OCI-LY3 (cell line): ENCODE data around the gene EIF4EBP2.

Experiments used
- EZH2phosphoT487 ChIP-seq: fragments of 200-600 bp; shearing (Covaris generic); IDR thresholded peaks from 2 replicates; pipeline ENCODE4 v1.6.1; 2018; ENCODE audit warnings: antibody characterized with exemption, mixed run types, low read depth
- TF ChIP-seq, protein P1 (sequence below): fragments of 200-600, 300-600 bp; sonication (generic); IDR thresholded peaks from 2 replicates; pipeline ENCODE4 v1.5.1; 2014; ENCODE audit warnings: antibody characterized with exemption, low read length, low read depth

DNA sequence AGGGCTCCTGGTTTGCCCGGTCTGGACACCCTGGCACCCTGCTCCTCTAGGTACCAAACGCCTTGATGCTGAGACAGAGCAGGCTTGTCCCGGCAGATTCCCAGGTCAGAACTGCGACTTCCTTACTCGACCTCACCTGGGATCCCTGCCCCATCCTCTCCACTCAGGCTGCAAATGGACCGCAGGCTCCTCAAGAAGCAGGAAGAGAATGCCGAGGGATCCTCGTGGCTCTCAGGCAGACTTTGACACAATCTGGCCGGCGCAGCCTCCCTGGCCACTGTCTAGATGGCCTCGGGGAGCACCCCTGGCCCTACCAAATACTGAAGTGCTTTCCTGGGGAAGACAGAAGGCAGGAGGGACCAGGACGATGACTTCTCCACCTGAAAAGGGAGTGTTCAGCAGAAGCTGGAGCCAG is 38.0 kb downstream of the EIF4EBP2 start:
- TF ChIP-seq EZH2phosphoT487: no peak
- TF ChIP-seq, protein P1, sequence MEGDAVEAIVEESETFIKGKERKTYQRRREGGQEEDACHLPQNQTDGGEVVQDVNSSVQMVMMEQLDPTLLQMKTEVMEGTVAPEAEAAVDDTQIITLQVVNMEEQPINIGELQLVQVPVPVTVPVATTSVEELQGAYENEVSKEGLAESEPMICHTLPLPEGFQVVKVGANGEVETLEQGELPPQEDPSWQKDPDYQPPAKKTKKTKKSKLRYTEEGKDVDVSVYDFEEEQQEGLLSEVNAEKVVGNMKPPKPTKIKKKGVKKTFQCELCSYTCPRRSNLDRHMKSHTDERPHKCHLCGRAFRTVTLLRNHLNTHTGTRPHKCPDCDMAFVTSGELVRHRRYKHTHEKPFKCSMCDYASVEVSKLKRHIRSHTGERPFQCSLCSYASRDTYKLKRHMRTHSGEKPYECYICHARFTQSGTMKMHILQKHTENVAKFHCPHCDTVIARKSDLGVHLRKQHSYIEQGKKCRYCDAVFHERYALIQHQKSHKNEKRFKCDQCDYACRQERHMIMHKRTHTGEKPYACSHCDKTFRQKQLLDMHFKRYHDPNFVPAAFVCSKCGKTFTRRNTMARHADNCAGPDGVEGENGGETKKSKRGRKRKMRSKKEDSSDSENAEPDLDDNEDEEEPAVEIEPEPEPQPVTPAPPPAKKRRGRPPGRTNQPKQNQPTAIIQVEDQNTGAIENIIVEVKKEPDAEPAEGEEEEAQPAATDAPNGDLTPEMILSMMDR: no peak
